ENCODE data around the gene GREB1.

GRCh38 chr2:11566383-11566782 lies 32.5 kb downstream of the GREB1 start:
- no peak for TF ChIP-seq CTCF (conservative IDR thresholded peaks at IDR 0.05)
- TF ChIP-seq EZH2 (IDR thresholded peaks at IDR 0.05; ENCODE audit: low read depth): no peak
